AG10803 (cell line): ENCODE measurements around the gene PITPNC1.

Experiments used
- DNase-seq: peaks from one replicate; pipeline ENCODE4 v3.0.0; 2010; ENCODE audit warnings: low read depth
- H3K4me3 ChIP-seq: 2 replicates; pipeline ENCODE4 v1.5.1; 2011; ENCODE audit warnings: mild to moderate bottlenecking, low read length, control low read depth
- TF ChIP-seq, protein P1 (sequence below): conservative IDR thresholded peaks from 2 replicates; pipeline ENCODE4 v1.5.1; 2011; ENCODE audit warnings: mild to moderate bottlenecking, low read length, control low read depth, inconsistent platforms

Gene PITPNC1

DNA sequence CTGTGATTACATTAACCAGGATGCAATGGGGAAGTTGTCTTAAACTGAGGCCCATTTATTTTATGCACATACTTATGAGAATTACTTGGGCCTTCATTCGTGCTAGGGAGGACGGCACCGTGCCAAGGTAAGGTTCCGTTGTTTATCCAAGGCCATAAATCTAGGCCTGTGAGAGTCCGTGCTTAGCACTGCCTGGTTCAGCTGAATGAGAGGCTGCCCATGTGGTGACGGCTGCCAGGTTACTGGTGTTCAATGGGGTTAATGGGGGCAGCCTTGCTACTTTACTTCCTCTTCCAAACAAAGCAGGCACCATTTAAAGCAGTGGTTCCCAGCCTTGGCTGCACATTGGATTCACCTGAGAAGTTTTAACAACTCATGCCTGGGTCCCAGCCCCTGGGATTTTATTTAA, 205.6 kb downstream of the PITPNC1 start:
- DNase-seq = no peak
- TF ChIP-seq, protein P1, sequence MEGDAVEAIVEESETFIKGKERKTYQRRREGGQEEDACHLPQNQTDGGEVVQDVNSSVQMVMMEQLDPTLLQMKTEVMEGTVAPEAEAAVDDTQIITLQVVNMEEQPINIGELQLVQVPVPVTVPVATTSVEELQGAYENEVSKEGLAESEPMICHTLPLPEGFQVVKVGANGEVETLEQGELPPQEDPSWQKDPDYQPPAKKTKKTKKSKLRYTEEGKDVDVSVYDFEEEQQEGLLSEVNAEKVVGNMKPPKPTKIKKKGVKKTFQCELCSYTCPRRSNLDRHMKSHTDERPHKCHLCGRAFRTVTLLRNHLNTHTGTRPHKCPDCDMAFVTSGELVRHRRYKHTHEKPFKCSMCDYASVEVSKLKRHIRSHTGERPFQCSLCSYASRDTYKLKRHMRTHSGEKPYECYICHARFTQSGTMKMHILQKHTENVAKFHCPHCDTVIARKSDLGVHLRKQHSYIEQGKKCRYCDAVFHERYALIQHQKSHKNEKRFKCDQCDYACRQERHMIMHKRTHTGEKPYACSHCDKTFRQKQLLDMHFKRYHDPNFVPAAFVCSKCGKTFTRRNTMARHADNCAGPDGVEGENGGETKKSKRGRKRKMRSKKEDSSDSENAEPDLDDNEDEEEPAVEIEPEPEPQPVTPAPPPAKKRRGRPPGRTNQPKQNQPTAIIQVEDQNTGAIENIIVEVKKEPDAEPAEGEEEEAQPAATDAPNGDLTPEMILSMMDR = no peak
- H3K4me3 ChIP-seq = no peak overlapping the region

DNA sequence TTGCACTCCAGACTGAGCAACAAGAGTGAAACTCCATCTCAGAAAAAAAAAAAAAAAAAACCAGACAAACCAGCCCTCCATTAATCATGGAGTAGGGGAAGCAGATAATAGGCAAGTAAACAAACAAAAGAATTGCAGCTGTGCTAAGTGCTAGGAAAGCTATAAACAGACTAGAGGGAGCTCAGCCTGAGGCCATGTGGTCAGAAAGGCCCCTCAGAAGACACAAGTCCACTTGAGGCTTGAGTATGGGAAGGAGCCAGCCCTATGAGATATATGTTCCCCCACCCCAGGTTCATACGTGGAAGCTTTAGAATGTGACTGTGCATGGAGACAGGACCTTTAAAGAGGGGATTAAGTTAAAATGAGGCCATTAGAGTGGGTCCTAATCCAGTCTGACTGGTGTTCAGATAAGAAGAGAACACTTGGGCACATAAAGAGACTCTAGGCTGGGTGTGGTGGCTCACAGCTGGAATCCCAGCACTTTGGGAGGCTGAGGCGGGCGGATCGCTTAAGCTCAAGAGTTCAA, 208.1 kb downstream of the PITPNC1 start:
- TF ChIP-seq, protein P1 = no peak
- no peak for DNase-seq
- no peak overlapping the region for H3K4me3 ChIP-seq

DNA sequence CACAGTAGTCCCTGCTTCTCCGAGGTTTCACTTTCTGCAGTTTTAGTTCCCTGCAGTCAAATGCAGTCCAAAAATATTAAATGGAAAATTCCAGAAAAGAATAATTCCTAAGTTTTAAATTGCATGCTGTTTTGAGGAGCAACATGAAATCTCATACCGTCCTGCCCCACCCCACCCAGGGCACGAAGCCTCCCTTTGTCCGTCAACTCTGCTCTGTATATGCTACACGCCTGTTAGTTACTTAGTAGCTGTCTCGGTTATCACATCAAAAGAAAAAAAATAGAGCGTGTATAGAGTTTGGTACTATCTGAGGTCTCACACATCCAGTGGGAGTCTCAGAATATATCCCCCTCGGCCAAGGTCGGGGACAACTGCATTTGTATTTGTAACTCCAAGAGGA, 211.2 kb downstream of the PITPNC1 start:
- TF ChIP-seq, protein P1 = no peak
- DNase-seq = no peak
- no peak overlapping the region for H3K4me3 ChIP-seq

DNA sequence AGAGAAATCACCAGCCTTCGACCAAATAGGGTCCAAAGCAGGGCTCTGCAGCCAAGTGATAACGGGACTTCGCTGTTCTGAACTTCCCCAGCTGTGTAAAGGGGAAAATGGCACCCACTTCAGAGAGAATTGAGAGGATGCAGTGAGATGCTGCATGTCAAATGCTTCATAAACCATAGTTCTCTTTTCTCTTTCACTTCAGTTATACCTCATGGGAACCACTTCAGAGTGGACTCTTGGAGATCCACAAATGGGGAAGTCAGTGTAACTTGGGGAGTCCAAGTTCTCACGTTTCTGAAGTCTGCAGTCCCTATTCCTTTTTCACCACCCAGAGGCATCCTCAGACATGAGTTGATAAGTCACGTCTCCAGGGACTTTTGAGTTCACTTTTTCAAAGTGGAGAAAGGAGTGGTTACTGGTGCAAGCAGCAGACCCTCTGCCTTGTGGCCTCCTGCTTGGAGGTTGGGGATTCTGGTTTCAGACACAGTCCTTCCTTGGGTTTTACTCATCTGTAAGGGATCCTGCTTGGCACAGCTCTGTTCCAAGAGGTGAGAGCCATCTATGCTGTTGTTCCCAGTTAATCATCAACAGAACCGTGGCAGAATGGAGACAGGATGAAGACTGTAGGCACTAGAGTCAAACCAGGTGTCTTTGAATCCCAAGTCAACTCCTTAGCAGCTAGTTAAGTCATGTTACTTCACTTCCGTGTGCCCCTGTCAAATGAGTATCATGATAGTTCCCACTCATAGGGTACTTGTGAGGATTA, 217.2 kb downstream of the PITPNC1 start:
- TF ChIP-seq, protein P1 = no peak
- DNase-seq = no peak

DNA sequence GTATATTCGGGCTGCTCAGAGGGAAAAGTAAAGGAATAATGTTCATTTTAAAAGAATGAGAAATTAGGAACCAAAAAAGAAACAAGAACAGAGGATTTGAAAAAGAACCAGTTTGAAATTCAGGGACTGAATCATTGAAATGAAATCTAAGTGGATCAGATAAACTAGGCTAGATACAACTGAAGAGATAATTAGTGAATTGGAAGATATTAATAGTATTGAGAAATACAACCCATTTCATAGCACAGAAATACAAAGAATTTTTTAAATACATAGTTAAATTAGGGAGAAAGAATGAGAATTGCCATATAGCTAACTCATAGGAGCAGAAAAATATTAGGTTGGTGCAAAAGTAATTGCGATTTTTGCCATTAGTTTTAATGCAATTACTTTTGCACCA, 223.3 kb downstream of the PITPNC1 start:
- TF ChIP-seq, protein P1 = no peak
- DNase-seq = no peak
- H3K4me3 ChIP-seq = no peak overlapping the region

More for the DNA sequence above, 217.2 kb downstream of the PITPNC1 start:
- H3K4me3 ChIP-seq = no peak overlapping the region

DNA sequence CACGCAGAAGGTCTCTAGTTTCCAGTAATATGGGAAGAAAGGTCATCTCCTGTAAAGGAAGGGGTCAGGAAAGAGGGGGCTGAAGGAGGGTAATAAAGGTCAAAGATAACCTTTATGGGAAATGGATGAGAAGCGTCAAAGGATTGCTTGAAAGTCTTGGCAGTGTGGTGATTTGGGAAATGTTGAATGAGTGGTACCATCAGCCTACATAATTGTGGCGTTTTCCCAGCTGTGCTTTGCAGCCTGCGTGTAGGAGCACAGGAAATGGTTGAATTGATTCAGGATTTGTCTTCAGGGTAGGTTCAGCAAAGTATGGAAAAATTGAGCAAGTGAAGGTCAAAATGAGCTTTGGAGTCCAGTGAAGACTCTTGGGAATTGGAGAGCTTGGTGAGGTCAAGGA, 224.8 kb downstream of the PITPNC1 start:
- no peak overlapping the region for H3K4me3 ChIP-seq
- peak; percentile 29 for DNase-seq
- TF ChIP-seq, protein P1 = no peak

DNA sequence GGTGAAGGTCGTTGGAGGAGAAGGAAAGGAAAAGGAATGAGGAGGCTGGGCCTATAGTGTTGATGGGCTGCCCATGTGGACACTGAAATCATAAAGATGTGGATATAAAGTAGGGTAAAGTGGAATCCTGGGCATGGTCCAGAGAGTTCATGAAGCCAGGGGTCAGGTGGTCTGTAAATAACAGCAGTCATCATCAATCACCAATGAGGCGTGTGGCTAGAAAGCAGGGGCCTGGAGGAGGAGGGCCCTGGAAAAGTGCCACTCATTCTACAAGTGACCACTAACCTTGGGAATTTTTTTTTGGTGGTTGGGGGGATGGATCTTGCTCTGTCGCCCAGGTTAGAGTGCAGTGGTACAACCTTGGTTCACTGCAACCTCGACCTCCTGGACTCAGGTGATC, 225.4 kb downstream of the PITPNC1 start:
- TF ChIP-seq, protein P1 = no peak
- no peak overlapping the region for H3K4me3 ChIP-seq
- DNase-seq = no peak
